Fibroblast of upper back skin (primary cell): ENCODE results near the gene PSMA3.
A peak's percentile ranks its signal among the peaks of the same experiment; 100 is the strongest.

ENCODE experiments used
- DNase-seq: peaks from one replicate; pipeline ENCODE4 v3.0.0-alpha.2; 2013

Gene PSMA3

DNA sequence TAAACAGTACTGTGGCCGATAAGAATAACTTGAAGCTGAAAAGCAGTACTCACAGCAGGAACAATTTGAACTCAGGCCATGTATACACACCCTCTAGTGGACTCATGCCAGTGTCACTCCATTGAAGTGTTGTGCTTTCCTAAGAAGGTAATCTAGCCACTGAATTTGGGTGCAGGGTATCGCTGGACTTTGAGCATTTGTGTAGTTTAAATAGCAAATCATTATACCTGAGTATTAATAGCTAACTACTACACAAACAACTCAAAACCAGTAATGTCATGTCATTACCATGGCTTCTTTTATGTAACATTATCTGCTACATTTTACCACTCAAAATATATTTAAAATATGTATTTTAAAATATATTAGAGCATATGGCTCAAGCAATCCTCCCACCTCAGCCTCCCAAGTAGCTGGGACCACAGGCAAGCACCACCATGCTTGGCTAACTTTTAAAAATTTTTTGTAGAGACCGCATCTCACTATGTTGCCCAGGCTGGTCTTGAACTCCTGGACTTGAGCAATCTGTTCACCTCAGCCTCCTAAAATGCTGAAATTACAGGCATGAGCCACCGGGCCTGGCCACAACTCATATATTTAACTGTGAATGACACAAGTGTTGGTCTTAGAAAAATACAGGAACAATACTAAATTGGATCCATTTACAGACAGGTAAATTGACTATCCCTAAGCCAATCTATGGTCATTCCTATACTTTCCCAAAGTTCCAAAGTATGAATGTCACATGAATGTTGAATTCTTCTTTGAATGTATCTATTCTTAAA, 28.1 kb downstream of the PSMA3 start:
- no peak for DNase-seq

DNA sequence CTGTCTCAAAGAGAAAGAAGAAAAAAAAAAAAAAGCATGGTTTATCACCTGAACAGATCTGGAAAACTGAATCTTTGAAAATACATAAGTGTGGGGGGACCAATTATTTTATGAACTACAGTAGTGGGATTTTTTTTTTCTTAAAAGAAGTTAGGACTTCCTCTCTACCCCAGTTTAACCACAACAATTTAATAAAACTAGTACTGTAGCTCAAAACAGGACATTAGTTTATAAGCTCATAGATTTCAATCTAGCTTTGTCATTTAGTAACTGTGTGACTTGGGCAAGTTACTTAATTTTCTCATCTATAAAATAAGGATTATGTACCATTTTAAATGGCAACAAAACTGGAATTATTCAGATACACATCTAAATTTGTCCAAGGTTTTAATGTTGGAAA, 30.2 kb downstream of the PSMA3 start:
- DNase-seq: no peak

DNA sequence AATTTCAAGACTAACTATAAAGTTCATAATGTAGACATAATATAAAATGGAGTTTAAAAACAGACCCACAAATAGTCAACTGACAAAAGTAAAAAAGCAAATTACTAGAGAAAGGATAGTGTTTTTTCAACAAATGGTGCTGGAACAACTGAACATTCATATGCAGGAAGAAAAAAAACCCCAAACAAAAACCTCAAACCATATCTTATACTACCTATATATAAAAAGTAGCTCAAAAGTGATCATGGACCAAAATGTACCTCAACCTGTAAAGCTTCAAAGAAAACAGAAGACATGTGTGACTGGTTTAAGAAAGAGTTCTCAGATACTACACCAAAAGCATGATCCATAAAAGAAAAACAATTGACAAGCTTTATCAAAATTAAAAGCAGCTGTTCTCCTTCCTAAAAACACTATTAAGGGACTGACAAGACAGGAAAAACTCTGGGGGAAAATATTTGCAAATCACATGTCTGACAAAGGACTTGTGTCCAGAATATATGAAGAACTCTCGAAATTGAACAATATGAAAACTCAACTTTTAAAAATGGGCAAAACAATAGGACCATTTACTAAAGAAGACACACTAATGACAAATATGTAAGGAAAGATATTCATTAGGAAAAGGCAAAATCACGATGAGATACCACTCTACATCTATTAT, 31.0 kb downstream of the PSMA3 start:
- no peak for DNase-seq

DNA sequence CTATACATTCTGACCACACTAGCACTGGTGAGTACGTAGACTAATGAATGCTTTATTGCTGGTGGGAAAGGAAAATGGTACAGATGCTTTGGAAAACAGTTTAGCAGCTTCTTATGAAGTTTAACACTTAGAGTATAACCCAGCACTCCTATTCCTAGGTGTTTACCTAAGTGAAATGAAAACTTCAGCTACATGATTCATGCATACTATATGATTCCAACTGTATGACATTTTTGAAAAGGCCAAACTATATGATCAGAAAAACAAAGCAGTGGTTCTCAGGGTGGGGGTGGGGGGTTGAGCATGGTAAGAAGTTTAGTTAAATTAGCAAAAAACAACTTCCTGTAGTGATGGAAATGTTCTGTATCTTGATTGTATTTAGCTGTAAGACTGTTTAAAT, 31.6 kb downstream of the PSMA3 start:
- DNase-seq: no peak

DNA sequence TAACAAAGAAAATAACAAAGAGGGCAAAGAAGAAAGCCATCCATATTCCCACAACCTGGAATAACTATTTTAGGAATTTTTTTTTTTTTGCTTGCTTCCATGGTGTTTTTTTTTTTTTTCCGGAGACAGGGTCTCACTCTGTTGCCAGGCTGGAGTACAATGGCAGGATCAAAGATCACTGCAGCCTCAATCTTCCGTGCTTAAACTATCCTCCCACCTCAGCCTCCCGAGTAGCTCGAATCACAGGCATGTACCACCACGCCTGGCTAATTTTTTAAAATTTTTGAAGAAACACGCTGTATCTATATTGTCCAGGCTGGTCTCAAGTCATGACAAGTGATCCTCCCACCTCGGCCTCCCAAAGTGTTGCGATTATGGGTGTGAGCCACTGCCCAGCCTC, 33.5 kb downstream of the PSMA3 start:
- no peak for DNase-seq

DNA sequence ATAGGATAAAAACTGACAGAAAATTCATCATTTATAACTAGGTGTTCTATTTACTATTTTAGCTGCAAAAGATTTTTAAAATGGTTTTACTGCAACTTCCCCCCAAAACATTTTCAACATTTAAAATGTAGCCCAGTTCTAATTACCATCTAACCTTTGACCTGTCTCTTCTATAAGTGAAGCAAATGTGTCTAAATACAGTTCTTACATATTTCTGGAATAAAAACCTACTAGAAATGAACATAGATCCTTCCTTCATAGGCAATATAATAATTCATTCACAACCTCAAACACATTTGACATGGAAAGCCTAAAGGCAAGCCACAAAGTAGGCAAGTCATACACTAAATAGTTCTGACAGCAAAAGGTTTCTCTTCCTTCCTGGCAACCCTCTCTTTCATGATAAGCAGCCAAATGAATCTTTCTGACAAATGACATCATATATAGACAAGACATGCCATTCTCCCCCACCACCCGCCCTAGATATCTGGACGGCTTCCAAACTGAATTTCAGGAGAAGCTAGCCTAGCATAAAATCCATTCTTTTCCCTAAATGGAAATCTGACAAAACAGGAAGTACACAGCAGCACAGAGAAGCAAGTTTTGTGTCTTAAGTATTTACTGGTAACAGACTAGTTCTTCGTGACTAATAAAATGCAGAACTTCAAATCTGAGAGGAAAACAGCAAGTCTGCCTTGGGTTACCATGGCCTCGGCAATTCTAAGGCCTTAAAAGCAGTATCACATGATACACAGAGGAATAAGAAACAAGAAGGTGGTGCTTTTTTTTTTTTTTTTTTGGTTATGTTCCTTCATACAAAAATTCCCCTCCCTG, 36.5 kb downstream of the PSMA3 start:
- peak; percentile 96 for DNase-seq

DNA sequence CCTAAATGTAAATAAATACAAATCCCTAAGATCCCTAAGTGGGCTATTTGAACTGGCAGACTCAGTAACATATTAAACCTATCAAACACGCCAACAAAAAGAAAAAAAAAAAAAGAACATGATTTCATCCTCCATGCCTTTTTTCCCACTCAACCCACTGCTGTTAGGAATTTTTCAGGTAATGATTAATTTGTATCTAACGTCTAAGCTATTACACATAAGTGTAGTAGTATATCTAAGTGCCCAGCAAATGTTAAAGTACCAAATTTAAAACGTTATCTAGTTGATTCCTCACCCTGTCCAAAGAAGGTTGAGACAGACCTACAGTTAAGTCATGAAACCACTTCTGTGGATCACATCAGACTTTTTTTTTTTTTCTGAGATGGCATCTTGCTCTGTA, 37.3 kb downstream of the PSMA3 start:
- DNase-seq: no peak

DNA sequence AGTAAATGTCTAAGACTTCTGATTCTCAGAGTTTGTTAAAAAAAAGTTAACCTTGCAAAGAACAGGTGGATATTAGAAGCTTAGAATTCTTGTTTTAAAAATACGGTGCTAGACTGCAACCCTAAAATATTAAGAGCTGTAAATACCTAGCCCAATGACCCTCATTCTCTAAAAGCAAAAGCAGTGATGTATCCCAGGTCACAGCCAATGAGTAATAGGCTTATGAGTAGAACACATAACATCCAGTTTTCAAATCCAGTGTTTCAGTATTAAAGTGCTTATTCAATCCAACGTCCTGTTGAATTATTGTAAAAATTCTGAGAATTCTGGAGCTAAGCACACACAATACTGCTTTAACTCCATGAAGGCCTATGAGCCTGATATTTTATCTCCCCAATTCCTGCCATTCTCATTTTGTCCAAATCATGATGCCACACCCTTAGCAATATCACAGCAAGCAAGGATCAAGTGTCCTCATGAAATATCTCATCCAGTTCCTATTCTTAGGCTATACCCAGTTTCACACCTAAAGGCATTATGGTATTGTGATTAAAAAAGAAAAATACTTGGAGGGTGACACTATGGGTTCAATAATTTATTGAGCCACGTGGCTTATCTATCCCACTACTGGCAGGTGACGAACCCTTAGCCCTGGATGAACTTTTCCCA, 38.4 kb downstream of the PSMA3 start:
- no peak for DNase-seq

DNA sequence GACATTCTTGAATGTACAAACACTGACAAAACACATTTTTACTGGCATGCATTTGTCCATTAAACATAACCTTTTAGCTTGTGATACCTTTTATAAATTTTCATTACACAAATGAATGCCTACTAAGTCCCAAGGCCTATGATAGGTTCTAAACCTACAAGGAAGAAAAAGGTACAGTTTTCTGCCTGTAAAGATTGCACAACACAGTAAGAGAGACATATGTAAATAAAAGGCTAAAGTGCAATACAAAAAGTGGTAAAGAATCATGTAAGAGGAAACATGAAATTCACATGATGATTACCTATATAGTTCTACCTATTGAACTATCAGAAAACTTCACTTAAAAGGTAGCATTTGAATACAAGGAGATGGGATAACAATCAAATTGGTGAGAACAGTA, 39.1 kb downstream of the PSMA3 start:
- no peak for DNase-seq

GRCh38 chr14:58285132-58285531, 40.5 kb downstream of the PSMA3 start:
- DNase-seq: no peak

- no peak for DNase-seq
Measured at GRCh38 chr14:58287607-58288042, 43.0 kb downstream of the PSMA3 start.

GRCh38 chr14:58288106-58288792, 43.6 kb downstream of the PSMA3 start:
- DNase-seq: no peak

GRCh38 chr14:58291646-58292045, 47.0 kb downstream of the PSMA3 start:
- DNase-seq: no peak

GRCh38 chr14:58292187-58292586, 47.5 kb downstream of the PSMA3 start:
- peak; percentile 58 for DNase-seq

- no peak for DNase-seq
Measured at GRCh38 chr14:58294201-58294600, 49.6 kb downstream of the PSMA3 start.

GRCh38 chr14:58296726-58297125, 52.1 kb downstream of the PSMA3 start:
- DNase-seq: no peak

GRCh38 chr14:58297412-58297761, 52.7 kb downstream of the PSMA3 start:
- no peak for DNase-seq

- peak; percentile 100 for DNase-seq
Measured at GRCh38 chr14:58297762-58298476, 53.3 kb downstream of the PSMA3 start.

DNA sequence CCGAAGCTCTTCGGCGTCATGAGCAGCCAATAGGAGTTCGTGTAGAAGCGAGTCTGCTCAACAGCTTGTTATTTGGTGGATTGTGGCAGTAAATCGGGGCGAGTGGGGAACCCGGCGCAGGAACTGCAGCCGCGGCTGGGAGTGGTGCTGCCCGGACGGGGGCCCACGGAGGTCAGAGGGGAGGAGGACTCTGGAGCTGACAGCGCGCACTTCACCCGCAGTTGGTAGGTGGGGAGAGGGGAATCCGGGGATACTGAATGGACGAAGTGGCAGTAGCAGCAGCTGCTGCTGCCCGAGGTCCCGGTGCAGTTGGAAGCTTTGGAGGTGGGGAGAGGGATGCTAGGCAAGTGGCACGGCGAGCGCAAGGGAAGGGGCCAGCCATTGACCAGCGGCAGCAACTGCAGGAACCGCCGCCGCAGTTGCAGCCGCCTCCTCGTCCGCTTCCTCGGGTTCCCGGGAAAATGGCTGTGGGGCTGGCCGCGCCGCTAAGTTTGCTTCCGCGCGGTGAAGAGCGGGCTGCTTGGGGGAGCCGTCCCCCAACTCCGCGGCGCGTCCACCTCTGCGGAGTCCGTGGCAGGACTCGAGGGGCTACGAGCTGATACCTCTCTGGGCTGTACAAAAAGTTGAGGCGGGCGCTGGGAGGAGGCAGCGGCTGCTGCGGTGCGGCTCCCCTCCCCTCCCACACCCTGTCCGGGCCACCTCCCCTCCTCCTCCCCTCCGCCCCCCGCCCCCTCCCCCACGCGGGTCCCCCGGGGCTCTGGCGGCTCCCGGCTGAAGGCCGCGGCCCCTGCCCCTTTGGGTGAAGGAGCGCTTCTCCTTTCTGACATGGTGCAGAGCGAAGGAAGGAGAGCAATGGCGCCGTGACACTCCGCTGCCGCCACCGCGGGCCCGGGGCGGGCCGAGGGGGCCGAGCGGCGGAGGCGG, 54.1 kb downstream of the PSMA3 start, which contains the start of gene ARID4A:
ARID4A (plus strand) TSS at position 79 of the 924 bp plus-strand sequence. CDS start 1,300 bp downstream, outside the sequence.
- DNase-seq: no peak
